Calu3 (cell line): ENCODE results near the gene ASAP2. TPM values are rescaled to one million over a fixed set of nuclear protein-coding genes. Genes with fewer than 3 reads are reported as not detected.

ENCODE experiments used
- BruUV-seq: library from RNA; stranded (reverse); fragments of 400-500 nt; replicated peaks from 2 replicates; lab custom pipeline; 2021; lab: Mats Ljungman, UMichigan
- CTCF ChIA-PET: fragments of 300-600 bp; sonication (Branson Sonifier 250); formaldehyde crosslinking; loops from one replicate; lab custom pipeline; 2022; ENCODE audit warnings: antibody characterized with exemption; lab: Charles Lee
- DNase-seq: peaks from one replicate; pipeline ENCODE4 v3.0.0; 2022
- H3K27ac Mint-ChIP-seq: one replicate; pipeline ENCODE4 v1.8.0; 2022; ENCODE audit warnings: mixed read lengths; ENCODE audit not compliant: unreplicated experiment
- H3K27me3 Mint-ChIP-seq: one replicate; pipeline ENCODE4 v1.8.0; 2022; ENCODE audit warnings: mixed read lengths; ENCODE audit not compliant: unreplicated experiment
- H3K36me3 Mint-ChIP-seq: one replicate; pipeline ENCODE4 v1.8.0; 2022; ENCODE audit warnings: mild to moderate bottlenecking, moderate library complexity, mixed read lengths; ENCODE audit not compliant: insufficient read depth, unreplicated experiment
- H3K4me1 Mint-ChIP-seq: one replicate; pipeline ENCODE4 v1.8.0; 2022; ENCODE audit warnings: mild to moderate bottlenecking, low read depth, mixed read lengths; ENCODE audit not compliant: unreplicated experiment
- H3K4me3 Mint-ChIP-seq: one replicate; pipeline ENCODE4 v1.8.0; 2022; ENCODE audit warnings: mild to moderate bottlenecking, low read depth, moderate library complexity, mixed read lengths; ENCODE audit not compliant: unreplicated experiment
- H3K9me3 Mint-ChIP-seq: one replicate; pipeline ENCODE4 v1.8.0; 2022; ENCODE audit warnings: low read depth, mixed read lengths; ENCODE audit not compliant: unreplicated experiment
- intact Hi-C: fragments of 100-400 bp; cut with micrococcal nuclease; formaldehyde crosslinking; loops from one replicate; pipeline ENCODE4 v1.10.0; 2022; ENCODE audit not compliant: unreplicated experiment
- total RNA-seq: library from RNA; stranded (reverse); gene quantifications from 2 replicates; pipeline ENCODE4 v1.2.3, GENCODE V29; 2022
- TF ChIP-seq, protein P1 (sequence below): fragments of 200-600 bp; IDR thresholded peaks from one replicate; pipeline ENCODE4 v1.8.0; 2022; ENCODE audit warnings: antibody characterized with exemption; ENCODE audit not compliant: unreplicated experiment

The ASAP2 gene
- total RNA-seq, 1 experiment from 2014 or later: 78.6 TPM

DNA sequence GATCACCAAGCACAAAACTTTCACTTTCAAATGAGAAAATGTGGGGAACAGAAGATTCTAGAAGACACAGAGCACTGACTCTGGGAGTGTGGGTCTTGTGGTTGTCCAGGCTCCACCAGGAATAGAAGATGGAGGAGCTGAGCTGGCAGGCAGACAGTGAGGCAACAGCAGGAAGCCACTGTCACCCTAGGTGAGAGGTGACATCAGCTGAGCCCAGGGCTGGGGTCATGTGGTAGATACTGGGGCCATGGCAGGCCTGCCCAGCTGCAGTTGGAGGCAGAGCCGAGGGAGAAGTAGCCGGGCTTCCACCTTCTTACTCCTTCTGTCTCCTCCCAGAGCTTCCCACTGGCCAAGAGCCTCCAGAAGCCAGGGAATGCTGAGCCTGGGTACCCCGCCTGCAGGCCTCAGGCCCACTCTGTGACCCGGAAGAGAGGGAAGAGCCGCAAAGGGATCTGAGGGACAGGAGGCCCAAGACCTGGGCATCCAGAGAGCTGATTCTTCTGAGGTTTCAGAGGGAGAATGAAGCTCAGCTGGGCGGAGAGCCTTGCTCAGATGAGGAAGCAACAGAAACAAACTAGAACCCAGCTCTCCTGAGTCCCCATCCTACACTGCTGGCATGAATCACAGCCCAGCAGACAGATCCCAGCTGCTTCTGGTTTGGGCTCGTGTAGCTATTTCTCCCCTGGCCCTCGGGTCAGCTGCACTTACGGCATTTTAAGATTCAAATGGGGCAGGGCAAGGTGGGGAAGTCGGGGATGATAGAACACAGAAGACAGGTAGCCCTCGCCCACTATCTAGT is 39.8 kb upstream of the ASAP2 start:
- Mint-ChIP-seq H3K4me3 (no peak overlapping the region), H3K27ac (no peak overlapping the region), H3K36me3 (peaks cover 6% of the 10 kb centered on the region), H3K4me1 (peaks cover 57% of the 10 kb centered on the region), H3K9me3 (no peaks in the 10 kb centered on the region), H3K27me3 (no peaks in the 10 kb centered on the region)
- no peak for DNase-seq
- TF ChIP-seq, protein P1, sequence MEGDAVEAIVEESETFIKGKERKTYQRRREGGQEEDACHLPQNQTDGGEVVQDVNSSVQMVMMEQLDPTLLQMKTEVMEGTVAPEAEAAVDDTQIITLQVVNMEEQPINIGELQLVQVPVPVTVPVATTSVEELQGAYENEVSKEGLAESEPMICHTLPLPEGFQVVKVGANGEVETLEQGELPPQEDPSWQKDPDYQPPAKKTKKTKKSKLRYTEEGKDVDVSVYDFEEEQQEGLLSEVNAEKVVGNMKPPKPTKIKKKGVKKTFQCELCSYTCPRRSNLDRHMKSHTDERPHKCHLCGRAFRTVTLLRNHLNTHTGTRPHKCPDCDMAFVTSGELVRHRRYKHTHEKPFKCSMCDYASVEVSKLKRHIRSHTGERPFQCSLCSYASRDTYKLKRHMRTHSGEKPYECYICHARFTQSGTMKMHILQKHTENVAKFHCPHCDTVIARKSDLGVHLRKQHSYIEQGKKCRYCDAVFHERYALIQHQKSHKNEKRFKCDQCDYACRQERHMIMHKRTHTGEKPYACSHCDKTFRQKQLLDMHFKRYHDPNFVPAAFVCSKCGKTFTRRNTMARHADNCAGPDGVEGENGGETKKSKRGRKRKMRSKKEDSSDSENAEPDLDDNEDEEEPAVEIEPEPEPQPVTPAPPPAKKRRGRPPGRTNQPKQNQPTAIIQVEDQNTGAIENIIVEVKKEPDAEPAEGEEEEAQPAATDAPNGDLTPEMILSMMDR: no peak
- intact Hi-C loops: no loop called here
- CTCF ChIA-PET: interaction anchor here (1.0 kb wide), 1 partner anchor 8 kb away, joined by 3 read pairs; no protein-coding TSS in a partner anchor
- no TSS peak for BruUV-seq

DNA sequence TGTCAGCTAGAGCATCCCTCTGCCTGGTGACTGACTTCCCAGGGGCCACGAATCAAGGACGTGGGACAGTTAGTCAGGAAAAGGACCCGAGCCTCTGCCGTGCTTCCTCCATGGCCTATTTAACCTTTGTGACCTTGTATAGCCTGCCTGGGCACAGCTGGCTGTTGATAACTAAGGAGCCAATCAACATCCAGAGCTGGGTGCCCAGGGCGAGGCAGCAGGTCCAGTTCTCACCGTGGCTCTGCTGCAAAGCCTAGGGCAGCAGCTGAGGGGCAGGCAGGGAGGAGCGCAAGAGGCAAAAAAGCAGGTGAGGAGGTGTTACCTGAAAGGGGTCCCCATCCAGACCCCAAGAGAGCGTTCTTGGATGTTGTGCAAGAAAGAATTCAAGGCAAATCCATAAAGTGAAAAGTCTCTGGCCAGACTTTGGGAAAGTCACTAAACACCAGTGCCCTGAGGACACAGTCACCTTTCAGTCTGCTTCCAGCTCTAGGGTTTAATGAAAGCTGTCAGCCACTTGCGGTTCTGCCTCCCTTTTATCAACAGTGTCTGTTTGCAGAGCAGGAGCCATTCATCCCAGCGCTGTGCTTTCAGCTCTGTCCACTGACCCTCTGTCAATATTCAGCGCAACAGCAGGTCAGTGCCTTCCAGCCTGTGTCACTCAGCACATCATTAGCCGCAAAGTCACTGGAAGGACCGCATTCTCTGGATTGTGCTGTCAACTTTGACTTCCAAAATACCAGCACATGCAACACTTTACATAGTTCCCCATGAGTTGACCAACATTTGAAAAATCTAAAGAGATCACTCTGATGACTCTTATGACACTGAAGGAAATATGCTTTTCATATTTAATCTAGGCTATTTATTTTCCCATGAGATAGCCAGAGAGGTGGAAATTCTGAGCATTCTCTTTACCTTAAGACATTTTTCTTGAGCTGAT is 38.6 kb upstream of the ASAP2 start:
- intact Hi-C loops: no loop called here
- H3K4me3 Mint-ChIP-seq: no peak overlapping the region
- BruUV-seq: no TSS peak
- H3K27me3 Mint-ChIP-seq: no peaks in the 10 kb centered on the region
- peaks cover 60% of the 10 kb centered on the region for H3K4me1 Mint-ChIP-seq
- no peak overlapping the region for H3K27ac Mint-ChIP-seq
- peaks cover 6% of the 10 kb centered on the region for H3K36me3 Mint-ChIP-seq
- H3K9me3 Mint-ChIP-seq: no peaks in the 10 kb centered on the region
- TF ChIP-seq, protein P1: no peak
- CTCF ChIA-PET: interaction anchor here (1.0 to 1.4 kb wide), 2 partner anchors 11 to 40 kb away, joined by 3 to 5 read pairs; no protein-coding TSS in a partner anchor
- no peak for DNase-seq

DNA sequence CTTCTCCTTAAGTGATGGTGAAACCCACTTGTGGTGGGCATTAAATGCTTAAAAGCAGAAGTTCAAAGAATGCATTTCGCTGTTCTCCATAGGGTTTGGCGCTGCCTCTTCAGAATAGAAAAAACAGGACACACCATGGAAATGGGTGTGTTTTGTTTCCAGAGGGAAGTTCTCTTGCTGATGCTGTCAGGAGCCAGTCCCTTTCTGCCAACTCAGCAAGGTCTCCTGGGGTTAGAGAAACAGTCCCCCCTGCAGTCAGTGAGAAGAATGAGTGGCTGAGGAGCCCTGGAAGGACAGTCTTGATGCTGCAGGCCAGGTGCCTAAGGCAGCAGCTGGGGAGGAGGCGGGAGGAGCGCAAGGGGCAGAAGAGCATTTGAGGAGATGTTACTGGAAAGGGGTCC is 37.8 kb upstream of the ASAP2 start:
- BruUV-seq: no TSS peak
- intact Hi-C loops: no loop called here
- TF ChIP-seq, protein P1: no peak
- DNase-seq: no peak
- H3K9me3 Mint-ChIP-seq: no peaks in the 10 kb centered on the region
- no peaks in the 10 kb centered on the region for H3K27me3 Mint-ChIP-seq
- peak overlapping the region; percentile 52 for H3K27ac Mint-ChIP-seq
- peaks cover 60% of the 10 kb centered on the region for H3K4me1 Mint-ChIP-seq
- no peak overlapping the region for H3K4me3 Mint-ChIP-seq
- peaks cover 6% of the 10 kb centered on the region for H3K36me3 Mint-ChIP-seq
- CTCF ChIA-PET: no interaction called here

DNA sequence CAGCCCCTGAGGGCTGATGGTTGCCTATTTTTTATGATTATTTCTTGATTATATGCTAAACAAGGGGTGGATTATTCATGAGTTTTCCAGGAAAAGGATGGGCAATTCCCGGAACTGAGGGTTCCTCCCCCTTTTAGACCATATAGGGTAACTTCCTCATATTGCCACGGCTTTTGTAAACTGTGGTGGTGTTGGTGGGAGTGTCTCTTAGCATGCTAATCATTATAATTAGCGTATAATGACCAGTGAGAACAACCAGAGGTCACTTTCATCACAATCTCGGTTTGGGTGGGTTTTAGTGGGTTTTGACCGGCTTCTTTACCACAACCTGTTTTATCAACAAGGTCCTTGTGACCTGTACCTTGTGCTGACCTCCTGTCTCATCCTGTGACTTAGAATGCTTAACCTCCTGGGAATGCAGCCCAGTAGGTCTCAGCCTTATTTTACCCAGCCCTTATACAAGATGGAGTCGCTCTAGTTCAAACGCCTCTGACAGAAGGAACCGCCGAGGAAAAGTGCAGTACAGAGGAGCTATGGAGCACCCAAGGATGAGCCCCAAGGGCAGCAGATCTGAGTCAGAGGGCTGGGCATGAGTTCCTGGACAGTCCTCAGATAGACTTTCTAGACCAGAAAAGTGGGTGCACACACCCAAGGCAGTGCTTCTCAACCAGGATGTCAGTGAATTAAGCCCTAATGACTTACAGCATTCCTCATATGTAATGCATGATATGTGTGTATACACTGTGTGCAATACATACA is 37.1 kb upstream of the ASAP2 start:
- Mint-ChIP-seq H3K27me3 (no peaks in the 10 kb centered on the region), H3K27ac (no peak overlapping the region), H3K9me3 (no peaks in the 10 kb centered on the region), H3K4me3 (no peak overlapping the region), H3K36me3 (peaks cover 6% of the 10 kb centered on the region), H3K4me1 (peaks cover 60% of the 10 kb centered on the region)
- DNase-seq: no peak
- intact Hi-C loops: loop anchor here (2.0 kb wide), 1 partner anchor 65 kb away; no protein-coding TSS in a partner anchor
- CTCF ChIA-PET: interaction anchor here (1.4 kb wide), 1 partner anchor 27 kb away, joined by 4 read pairs; no protein-coding TSS in a partner anchor
- BruUV-seq: no TSS peak
- TF ChIP-seq, protein P1: no peak
